Uterus (tissue), 4 donors: Measurements from ENCODE around the gene FAM43A. TPM values are rescaled to one million over a fixed set of nuclear protein-coding genes. Genes with fewer than 3 reads are reported as not detected.

Experiments
- DNase-seq, 2 donors: peaks; one replicate each; pipeline ENCODE4 v3.0.0-alpha.2; 2019 to 2020
- H3K27ac ChIP-seq, 2 donors: fragments of 200-600 bp; sonication (generic); 1 replicate in 1 of 2; 2 replicates in 1 of 2; pipeline ENCODE4 v1.5.1; 2016 to 2018
- H3K27me3 ChIP-seq, 2 donors: fragments of 200-600 bp; sonication (generic); one replicate each; pipeline ENCODE4 v1.5.1; 2018 to 2019; ENCODE audit warnings: control low read depth in 1 of 2
- H3K36me3 ChIP-seq, 2 donors: fragments of 200-600 bp; sonication (generic); one replicate each; pipeline ENCODE4 v1.5.1; 2019; ENCODE audit warnings: control low read depth in 1 of 2
- H3K4me1 ChIP-seq, 2 donors: fragments of 200-600 bp; sonication (generic); one replicate each; pipeline ENCODE4 v1.5.1; 2018 to 2019; ENCODE audit warnings: control low read depth in 1 of 2
- H3K4me3 ChIP-seq, 2 donors: fragments of 200-600 bp; sonication (generic); 1 replicate in 1 of 2; 2 replicates in 1 of 2; pipeline ENCODE4 v1.5.1; 2018 to 2019; ENCODE audit warnings: mild to moderate bottlenecking in 1 of 2
- H3K9me3 ChIP-seq, 2 donors: fragments of 200-600 bp; sonication (generic); one replicate each; pipeline ENCODE4 v1.5.1; 2019; ENCODE audit warnings: control low read depth in 1 of 2
- CTCF ChIP-seq, 4 experiments: fragments of 200-600 bp in 2 of 4; fragments of 450-650 bp in 2 of 4; sonication (generic) in 2 of 4; IDR thresholded peaks; one replicate each; pipeline ENCODE4 v1.5.1; 2016 to 2019; ENCODE audit warnings: antibody characterized with exemption in 4 of 4, mild to moderate bottlenecking in 2 of 4, moderate library complexity in 1 of 4
- POLR2A ChIP-seq, 2 donors: fragments of 450-650 bp; IDR thresholded peaks; one replicate each; pipeline ENCODE4 v1.6.1; 2016; ENCODE audit warnings: antibody characterized with exemption in 2 of 2, mild to moderate bottlenecking in 1 of 2, moderate library complexity in 1 of 2
- intact Hi-C: fragments of 100-400 bp; cut with DNase I; formaldehyde crosslinking; loops from one replicate; pipeline ENCODE4 v1.15.1; 2023; ENCODE audit warnings: low total_unique reads
- total RNA-seq, 4 donors: library from RNA; depleted of rRNA in 3 of 4; stranded (reverse); fragments of >200 nt in 3 of 4; gene quantifications; one replicate each; pipeline versions ENCODE4 v1.1.0 to v1.2.4, GENCODE V29; 2014 to 2023
- donor health status: DM: yes; HTN: yes; CAD: no.

FAM43A gene
- total RNA-seq, 4 donors from 2014 or later: 12.9 to 25.2 (median 19.3) TPM

DNA sequence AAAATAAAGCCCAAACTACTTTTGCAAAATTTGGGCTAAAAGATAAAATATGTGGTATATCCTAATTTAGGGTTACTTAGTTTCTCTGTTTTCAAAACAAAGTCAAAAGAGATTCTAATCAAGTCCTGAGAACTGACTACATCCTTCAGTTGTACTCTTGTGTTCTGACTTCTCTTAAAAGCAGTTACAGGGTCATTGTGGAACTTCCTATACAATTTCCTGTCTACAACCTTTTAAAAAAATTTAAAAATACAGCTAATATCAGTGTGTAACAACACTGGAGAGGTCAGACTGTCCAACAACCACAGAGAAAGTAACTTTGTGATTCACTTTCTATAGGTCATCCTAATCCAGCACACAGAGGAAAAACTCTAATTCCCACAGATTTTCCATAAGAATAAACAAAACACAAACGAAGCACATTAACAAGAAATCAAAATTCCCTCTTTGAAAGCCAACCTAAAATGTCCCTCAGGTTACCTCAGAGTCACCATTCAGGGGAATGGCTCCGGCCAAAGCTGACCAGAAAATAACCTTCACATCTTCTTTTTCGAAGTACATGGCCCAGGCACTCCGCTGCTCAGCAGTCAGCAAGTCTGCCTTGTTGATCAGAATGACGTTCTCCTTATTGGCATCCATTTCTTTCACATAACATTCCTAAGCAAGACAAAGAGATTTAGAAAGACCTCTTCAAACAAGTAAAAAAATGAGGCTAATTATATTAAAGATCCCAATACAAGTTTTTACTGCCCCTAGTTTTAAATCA, 27.0 kb upstream of the FAM43A start:
- intact Hi-C loops: no loop called here
- TF ChIP-seq CTCF (IDR thresholded peaks at IDR 0.05) (no peak), POLR2A (IDR thresholded peaks at IDR 0.05) (no peak)
- no peaks in the 10 kb centered on the region for H3K27me3 ChIP-seq
- no peak for DNase-seq
- no peak overlapping the region for H3K27ac ChIP-seq
- no peak overlapping the region for H3K4me3 ChIP-seq
- no peaks in the 10 kb centered on the region for H3K4me1 ChIP-seq
- no peaks in the 10 kb centered on the region for H3K9me3 ChIP-seq
- no peaks in the 10 kb centered on the region for H3K36me3 ChIP-seq

- no peaks in the 10 kb centered on the region for H3K36me3 ChIP-seq
- no peaks in the 10 kb centered on the region for H3K4me1 ChIP-seq
- no peak overlapping the region for H3K4me3 ChIP-seq
- no peak overlapping the region for H3K27ac ChIP-seq
- no peaks in the 10 kb centered on the region for H3K9me3 ChIP-seq
- DNase-seq: no peak
- intact Hi-C loops: no loop called here
- no peaks in the 10 kb centered on the region for H3K27me3 ChIP-seq
- no peak for TF ChIP-seq CTCF (IDR thresholded peaks at IDR 0.05)
- TF ChIP-seq POLR2A (IDR thresholded peaks at IDR 0.05): no peak
Measured at GRCh38 chr3:194659778-194660177, 25.9 kb upstream of the FAM43A start.

- TF ChIP-seq POLR2A (IDR thresholded peaks at IDR 0.05) (no peak), CTCF (IDR thresholded peaks at IDR 0.05) (no peak)
- intact Hi-C loops: no loop called here
- Histone ChIP-seq H3K27ac (no peak overlapping the region), H3K9me3 (no peaks in the 10 kb centered on the region), H3K36me3 (no peaks in the 10 kb centered on the region), H3K4me3 (no peak overlapping the region), H3K27me3 (no peaks in the 10 kb centered on the region), H3K4me1 (no peaks in the 10 kb centered on the region)
- DNase-seq: no peak
Measured at GRCh38 chr3:194661374-194661773, 24.3 kb upstream of the FAM43A start.

DNA sequence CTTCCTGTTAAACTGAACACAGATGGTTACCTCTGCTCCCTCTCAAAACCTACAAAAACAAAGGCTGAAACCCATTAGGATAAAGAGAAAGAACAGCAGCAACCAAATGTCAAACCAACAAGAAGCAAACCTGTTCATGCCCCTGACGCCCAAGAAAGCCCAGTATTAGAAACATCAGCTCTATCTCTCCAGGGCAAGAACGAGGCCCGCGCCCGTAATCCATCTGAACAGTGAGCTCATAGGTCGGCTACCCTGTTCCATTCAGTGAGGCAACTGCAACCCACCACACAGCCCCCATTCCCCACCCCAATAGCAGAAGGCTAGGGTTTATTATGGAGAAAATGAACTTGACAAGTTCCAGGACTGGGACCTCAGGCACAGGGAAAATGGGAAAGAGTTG, 23.7 kb upstream of the FAM43A start:
- no peaks in the 10 kb centered on the region for H3K27me3 ChIP-seq
- intact Hi-C loops: no loop called here
- H3K9me3 ChIP-seq: no peaks in the 10 kb centered on the region
- H3K27ac ChIP-seq: no peak overlapping the region
- H3K36me3 ChIP-seq: no peaks in the 10 kb centered on the region
- H3K4me3 ChIP-seq: no peak overlapping the region
- no peaks in the 10 kb centered on the region for H3K4me1 ChIP-seq
- no peak for TF ChIP-seq POLR2A (IDR thresholded peaks at IDR 0.05)
- no peak for TF ChIP-seq CTCF (IDR thresholded peaks at IDR 0.05)
- DNase-seq: no peak

GRCh38 chr3:194664857-194665256, 20.8 kb upstream of the FAM43A start:
- Histone ChIP-seq H3K9me3 (no peaks in the 10 kb centered on the region), H3K4me1 (no peaks in the 10 kb centered on the region), H3K27ac (no peak overlapping the region), H3K27me3 (no peaks in the 10 kb centered on the region), H3K36me3 (no peaks in the 10 kb centered on the region), H3K4me3 (no peak overlapping the region)
- TF ChIP-seq CTCF (IDR thresholded peaks at IDR 0.05): no peak
- no peak for TF ChIP-seq POLR2A (IDR thresholded peaks at IDR 0.05)
- DNase-seq: no peak
- intact Hi-C loops: no loop called here
